ENCODE data around the gene SERINC3.
A peak's percentile ranks its signal among the peaks of the same experiment; 100 is the strongest.
"Not testable (repeated sequence)": the region's sequence is repeated elsewhere in the genome, so short reads cannot be mapped to it uniquely, and the experiment has no call there.

The SERINC3 gene

GRCh38 chr20:44491635-44492395 lies 30.1 kb downstream of the SERINC3 start:
- no peak for DNase-seq (ENCODE audit: low read depth)

DNA sequence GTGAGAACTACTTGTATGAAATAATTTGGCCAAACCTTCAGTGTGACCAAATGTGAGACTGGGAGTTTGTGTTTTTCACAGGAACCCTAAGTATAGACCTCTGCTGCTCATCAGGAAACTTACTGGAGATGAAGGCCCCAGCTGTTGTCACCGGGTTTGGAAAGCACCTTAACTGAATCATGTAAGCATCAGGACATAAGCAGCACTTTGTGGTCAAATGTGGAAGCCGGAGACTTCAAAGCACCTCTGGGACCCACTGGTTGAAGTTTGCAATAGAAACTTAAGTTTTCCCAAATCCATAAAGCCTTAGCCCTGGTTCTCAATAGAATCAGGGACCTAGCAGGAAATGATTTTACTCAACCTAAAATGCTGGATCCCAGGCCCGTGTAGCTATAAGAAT lies 31.9 kb downstream of the SERINC3 start:
- no peak for DNase-seq (ENCODE audit: low read depth)

DNA sequence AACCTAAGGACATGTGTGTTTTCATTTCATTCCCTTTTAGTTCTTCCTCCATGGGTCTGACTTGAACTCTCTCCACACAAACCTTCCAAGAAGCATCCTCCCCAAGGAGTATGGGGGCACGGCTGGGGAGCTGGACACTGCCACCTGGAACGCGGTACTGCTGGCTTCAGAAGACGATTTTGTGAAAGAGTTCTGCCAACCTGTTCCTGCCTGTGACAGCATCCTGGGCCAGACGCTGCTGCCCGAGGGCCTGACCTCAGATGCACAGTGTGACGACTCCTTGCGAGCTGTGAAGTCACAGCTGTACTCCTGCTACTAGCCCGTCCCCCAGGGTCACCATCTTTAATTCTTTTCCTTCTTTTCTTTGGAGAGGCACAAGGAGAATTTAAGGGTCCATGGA lies 32.6 kb downstream of the SERINC3 start:
- no peak for DNase-seq (ENCODE audit: low read depth)

DNA sequence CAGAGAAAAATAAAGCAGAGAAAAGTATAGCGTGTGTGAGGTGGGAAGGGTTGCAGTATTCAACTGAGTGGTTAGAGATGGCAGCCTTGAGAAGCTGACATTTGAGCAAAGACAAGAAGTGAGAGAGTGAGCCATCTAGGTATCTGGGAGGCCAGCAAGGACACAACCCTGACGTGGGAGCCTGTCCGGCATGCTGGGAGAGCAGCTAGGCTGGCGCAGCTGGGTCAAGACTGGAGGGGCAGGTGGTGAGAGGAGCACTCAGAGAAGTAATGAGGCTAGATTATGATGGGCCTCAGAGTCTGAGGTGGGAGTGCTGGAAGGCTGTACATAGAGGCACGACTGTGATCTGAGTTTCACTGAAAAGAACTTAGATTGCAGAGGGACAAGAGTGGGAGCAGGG lies 33.3 kb downstream of the SERINC3 start:
- DNase-seq (ENCODE audit: low read depth), result no peak

DNA sequence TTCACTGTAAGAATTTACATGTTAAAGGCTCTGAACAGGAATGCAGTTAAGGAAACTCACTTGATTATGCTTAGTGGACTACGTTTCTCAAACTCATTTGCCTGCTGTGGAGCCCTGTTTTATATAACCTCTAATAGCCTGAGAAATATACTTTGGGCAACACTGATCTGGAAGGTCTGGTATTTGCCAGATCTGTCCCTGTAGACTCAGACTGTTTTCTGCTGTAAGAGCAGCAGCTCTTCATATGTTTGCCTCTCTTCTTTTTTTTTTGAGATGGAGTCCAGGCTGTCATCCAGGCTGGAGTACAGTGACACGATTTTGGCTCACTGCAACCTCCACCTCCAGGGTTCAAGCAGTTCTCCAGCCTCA lies 36.1 kb downstream of the SERINC3 start:
- DNase-seq (ENCODE audit: low read depth), result no peak

- no peak for DNase-seq (ENCODE audit: low read depth)
These were observed 36.6 kb downstream of the SERINC3 start for GRCh38 chr20:44485078-44485829.

DNA sequence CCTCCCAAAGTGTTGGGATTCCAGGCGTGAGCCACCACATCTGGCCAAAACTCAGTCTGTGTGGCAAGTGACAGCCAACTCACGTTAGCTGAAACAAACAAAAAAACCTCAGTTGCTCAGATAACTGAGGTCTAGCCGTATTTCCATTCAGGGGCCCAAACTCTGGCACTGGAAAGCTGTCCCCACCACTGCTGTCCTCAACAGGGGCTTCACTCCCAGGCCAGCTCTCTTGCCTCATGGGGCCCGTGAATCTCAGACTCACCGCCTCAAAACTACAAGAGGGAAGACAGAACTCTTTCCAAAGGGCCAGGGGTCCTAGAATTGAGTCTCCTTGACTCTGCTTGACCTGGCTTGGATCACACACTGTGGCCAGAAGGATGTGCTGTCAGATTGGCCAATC lies 38.8 kb downstream of the SERINC3 start:
- no peak for DNase-seq (ENCODE audit: low read depth)

- DNase-seq (ENCODE audit: low read depth), result no peak
These were observed 40.0 kb downstream of the SERINC3 start for GRCh38 chr20:44481719-44482416.

DNA sequence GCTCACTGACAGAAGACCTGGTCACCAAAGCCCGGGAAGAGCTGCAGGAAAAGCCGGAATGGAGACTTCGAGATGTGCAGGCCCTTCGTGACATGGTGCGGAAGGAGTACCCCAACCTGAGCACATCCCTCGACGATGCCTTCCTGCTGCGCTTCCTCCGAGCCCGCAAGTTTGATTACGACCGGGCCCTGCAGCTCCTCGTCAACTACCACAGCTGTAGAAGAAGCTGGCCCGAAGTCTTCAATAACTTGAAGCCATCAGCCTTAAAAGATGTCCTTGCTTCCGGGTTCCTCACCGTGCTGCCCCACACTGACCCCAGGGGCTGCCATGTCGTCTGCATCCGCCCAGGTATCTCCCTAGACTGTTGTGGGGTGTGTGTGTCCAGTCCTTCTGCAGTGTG lies 41.8 kb downstream of the SERINC3 start:
- DNase-seq (ENCODE audit: low read depth), result no peak

DNA sequence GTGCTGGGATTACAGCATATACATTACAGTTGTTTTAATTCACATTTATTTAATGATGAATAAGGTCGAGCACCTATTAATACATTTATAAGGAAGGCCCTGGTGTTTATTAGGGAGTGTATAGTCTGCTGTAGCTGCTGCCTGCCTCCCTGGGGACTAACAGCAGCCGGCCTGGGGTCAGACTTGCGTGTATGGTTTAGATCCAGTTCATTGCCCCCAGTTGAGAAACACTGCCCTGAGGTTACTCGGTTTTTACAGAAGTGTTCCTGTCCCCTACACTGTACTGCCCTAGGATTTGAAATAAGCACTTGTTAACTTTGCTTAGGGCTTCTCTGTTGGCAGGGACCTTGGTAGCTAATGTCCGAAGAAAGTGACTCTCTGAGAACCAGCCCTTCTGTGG lies 42.2 kb downstream of the SERINC3 start:
- DNase-seq (ENCODE audit: low read depth), result no peak

- DNase-seq (ENCODE audit: low read depth), result no peak
These were observed 43.7 kb downstream of the SERINC3 start for GRCh38 chr20:44478206-44478605.

- no peak for DNase-seq (ENCODE audit: low read depth)
These were observed 44.7 kb downstream of the SERINC3 start for GRCh38 chr20:44477151-44477550.

- DNase-seq (ENCODE audit: low read depth), result peak; percentile 86
These were observed 45.9 kb downstream of the SERINC3 start, which contains the start of gene TTPAL for GRCh38 chr20:44475694-44476560. Gene TTPAL (plus strand): TSS chr20:44475874. CDS start chr20:44480000, 4,126 bp downstream.

- DNase-seq (ENCODE audit: low read depth), result no peak
These were observed 46.5 kb downstream of the SERINC3 start for GRCh38 chr20:44475372-44475693.

- DNase-seq (ENCODE audit: low read depth), result not testable (repeated sequence)
These were observed 49.6 kb downstream of the SERINC3 start for GRCh38 chr20:44472283-44472682.

DNA sequence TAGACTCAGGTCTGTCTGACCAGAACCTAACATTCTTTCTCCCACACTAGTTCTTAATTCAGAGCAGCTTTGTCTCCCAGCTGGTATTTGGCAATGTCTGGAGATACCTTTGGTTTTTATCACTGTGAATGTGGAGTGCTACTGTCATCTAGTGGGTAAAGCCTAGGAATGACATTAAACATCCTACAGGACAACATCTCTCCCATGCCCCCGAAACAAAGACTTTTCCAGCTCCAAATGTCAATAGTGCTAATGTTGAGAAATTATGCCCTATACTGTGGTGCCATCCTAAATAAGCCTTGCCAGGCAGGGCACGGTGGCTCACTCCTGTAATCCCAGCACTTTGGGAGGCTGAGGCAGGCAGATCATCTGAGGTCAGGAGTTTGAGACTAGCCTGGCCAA lies 50.4 kb downstream of the SERINC3 start:
- no peak for DNase-seq (ENCODE audit: low read depth)

DNA sequence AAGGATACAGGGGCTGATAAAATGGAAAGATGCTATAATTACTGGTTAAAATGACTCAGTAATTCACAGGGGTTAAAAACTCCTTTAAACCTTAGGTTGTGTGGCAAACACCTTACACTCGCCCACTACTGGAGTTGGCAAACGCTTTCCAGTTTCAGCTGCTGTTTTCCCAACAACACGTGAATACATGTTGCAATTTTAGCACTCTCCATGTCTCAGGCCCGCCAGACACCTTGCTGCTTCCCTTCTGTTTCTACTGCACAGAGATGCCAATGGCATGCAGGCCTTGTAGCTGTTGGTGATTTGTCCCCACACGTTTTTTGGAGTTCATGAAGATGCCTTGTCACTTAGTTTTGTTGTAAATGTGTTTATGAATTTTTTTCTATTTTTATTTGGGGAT lies 51.5 kb downstream of the SERINC3 start:
- DNase-seq (ENCODE audit: low read depth), result no peak

GRCh38 chr20:44468044-44468782 lies 53.7 kb downstream of the SERINC3 start:
- no peak for DNase-seq (ENCODE audit: low read depth)

DNA sequence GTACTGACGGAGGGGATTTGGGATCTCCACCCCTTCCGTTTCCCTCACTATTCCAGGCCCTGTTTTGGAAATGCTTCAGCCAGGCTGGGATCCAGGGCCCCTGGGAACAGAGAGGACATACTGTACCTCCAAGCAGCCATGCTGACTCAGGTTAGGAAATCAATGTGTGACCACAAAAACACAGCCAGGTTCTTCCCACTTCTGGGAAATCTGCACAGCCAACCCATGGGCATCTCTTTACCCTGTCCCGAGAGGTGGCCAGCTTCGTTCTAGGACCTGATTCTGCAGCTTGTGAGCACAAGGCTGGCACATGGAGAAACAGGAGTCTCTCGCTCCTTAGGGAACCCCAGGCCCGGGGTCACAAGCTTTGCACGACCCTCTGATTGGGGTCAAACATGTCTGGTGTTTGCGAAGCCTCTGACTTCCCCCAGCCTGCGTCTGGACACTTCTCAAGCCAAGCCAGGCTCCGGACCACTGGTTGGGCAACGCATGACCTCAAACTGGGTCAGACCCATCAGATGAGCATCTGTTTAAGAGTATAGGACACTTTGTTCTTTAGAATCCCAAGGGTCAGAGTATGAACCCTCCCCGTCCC lies 54.5 kb downstream of the SERINC3 start:
- DNase-seq (ENCODE audit: low read depth), result no peak

- no peak for DNase-seq (ENCODE audit: low read depth)
These were observed 56.8 kb downstream of the SERINC3 start for GRCh38 chr20:44465001-44465560.

- no peak for DNase-seq (ENCODE audit: low read depth)
These were observed 57.4 kb downstream of the SERINC3 start for GRCh38 chr20:44464514-44464913.
